H1 (cell line): Measurements from ENCODE around the gene KRT27. TPM values are rescaled to one million over a fixed set of nuclear protein-coding genes. Genes with fewer than 3 reads are reported as not detected.

ENCODE experiments used
- CHD2 ChIP-seq: IDR thresholded peaks from 2 replicates; pipeline ENCODE4 v1.6.1; 2012; ENCODE audit warnings: low read length, improper control_type of control experiment
- CREB1 ChIP-seq: IDR thresholded peaks from 2 replicates; pipeline ENCODE4 v1.6.1; 2012; ENCODE audit warnings: inconsistent platforms
- JUND ChIP-seq: IDR thresholded peaks from 2 replicates; pipeline ENCODE4 v1.6.1; 2011; ENCODE audit warnings: mild to moderate bottlenecking, improper control_type of control experiment, low read length
- POLR2AphosphoS5 ChIP-seq: IDR thresholded peaks from 2 replicates; pipeline ENCODE4 v1.6.1; 2011; ENCODE audit warnings: low read depth, low read length
- SIRT6 ChIP-seq: IDR thresholded peaks from one replicate; pipeline ENCODE4 v1.7.1; 2012; ENCODE audit warnings: low read length, inconsistent platforms
- SP4 ChIP-seq: IDR thresholded peaks from 2 replicates; pipeline ENCODE4 v1.6.1; 2012; ENCODE audit warnings: low read length, inconsistent platforms
- polyA plus RNA-seq, 7 experiments: library from polyadenylated mRNA; depleted of rRNA in 3 of 7; stranded (reverse) in 5 of 7; unstranded in 2 of 7; fragments of >200 nt in 5 of 7; fragments of 200-250 nt in 2 of 7; gene quantifications; 1 replicate in 5 of 7; 2 replicates in 1 of 7; 4 replicates in 1 of 7; pipeline versions ENCODE4 v1.2.1 to v1.2.3, GENCODE V29; 2011 to 2013; ENCODE audit warnings: missing spikeins in 2 of 7, mixed read lengths in 2 of 7
- total RNA-seq: library from RNA; stranded (reverse); fragmentation: NEBNext Ultra II Directional; extraction: Animal tissue kit (Norgen Biotek cat#: 25700); gene quantifications from 2 replicates; pipeline ENCODE4 v1.2.1, GENCODE V29; 2021
- TF ChIP-seq, protein P1 (sequence below): fragments of 300-600 bp; sonication (generic); IDR thresholded peaks from 2 replicates; pipeline ENCODE4 v1.7.1; 2012; ENCODE audit warnings: low read length, moderate library complexity, mild to moderate bottlenecking, inconsistent platforms; ENCODE audit not compliant: insufficient replicate concordance

The KRT27 gene
- total and polyA plus RNA-seq, 2 of the 8 experiments (the other 6 are each of a cell fraction or from before 2014, with no cell fraction given), result not detected

DNA sequence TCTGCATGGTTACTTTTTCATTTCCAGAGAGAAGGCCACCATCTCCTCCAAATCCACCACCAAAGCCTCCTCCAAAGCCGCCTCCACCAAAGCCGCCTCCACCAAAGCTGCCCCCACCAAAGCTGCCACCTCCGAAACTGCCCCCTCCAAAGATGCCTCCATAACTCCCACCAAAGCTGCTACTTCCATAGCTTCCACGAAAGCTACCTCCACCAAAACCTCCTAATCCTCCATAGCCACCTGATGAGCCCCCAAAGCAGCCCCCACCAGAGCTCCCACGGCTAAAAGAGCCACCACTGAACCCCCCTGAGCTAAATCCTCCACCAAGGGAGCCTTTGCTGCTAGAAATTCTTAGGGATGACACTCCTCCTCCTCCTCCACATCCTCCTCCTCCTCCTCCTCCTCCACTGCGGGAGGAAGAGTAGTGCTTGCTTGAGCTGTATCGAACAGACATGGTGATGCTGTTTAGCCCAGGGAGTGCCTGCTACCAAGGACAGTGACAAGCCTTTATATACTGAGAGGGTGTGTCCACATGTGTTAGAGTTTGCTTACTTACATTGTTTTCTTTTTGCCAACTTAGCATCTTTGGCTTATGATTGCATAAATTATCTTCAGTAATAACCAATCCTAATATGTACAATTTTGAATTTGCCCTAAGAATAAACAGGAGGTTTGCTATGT, 39.9 kb upstream of the KRT27 start, which contains the start of gene KRT10 (continued):
- TF ChIP-seq POLR2AphosphoS5, result no peak
- TF ChIP-seq CREB1, result no peak
- no peak for TF ChIP-seq JUND
- no peak for TF ChIP-seq CHD2
- TF ChIP-seq, protein P1, sequence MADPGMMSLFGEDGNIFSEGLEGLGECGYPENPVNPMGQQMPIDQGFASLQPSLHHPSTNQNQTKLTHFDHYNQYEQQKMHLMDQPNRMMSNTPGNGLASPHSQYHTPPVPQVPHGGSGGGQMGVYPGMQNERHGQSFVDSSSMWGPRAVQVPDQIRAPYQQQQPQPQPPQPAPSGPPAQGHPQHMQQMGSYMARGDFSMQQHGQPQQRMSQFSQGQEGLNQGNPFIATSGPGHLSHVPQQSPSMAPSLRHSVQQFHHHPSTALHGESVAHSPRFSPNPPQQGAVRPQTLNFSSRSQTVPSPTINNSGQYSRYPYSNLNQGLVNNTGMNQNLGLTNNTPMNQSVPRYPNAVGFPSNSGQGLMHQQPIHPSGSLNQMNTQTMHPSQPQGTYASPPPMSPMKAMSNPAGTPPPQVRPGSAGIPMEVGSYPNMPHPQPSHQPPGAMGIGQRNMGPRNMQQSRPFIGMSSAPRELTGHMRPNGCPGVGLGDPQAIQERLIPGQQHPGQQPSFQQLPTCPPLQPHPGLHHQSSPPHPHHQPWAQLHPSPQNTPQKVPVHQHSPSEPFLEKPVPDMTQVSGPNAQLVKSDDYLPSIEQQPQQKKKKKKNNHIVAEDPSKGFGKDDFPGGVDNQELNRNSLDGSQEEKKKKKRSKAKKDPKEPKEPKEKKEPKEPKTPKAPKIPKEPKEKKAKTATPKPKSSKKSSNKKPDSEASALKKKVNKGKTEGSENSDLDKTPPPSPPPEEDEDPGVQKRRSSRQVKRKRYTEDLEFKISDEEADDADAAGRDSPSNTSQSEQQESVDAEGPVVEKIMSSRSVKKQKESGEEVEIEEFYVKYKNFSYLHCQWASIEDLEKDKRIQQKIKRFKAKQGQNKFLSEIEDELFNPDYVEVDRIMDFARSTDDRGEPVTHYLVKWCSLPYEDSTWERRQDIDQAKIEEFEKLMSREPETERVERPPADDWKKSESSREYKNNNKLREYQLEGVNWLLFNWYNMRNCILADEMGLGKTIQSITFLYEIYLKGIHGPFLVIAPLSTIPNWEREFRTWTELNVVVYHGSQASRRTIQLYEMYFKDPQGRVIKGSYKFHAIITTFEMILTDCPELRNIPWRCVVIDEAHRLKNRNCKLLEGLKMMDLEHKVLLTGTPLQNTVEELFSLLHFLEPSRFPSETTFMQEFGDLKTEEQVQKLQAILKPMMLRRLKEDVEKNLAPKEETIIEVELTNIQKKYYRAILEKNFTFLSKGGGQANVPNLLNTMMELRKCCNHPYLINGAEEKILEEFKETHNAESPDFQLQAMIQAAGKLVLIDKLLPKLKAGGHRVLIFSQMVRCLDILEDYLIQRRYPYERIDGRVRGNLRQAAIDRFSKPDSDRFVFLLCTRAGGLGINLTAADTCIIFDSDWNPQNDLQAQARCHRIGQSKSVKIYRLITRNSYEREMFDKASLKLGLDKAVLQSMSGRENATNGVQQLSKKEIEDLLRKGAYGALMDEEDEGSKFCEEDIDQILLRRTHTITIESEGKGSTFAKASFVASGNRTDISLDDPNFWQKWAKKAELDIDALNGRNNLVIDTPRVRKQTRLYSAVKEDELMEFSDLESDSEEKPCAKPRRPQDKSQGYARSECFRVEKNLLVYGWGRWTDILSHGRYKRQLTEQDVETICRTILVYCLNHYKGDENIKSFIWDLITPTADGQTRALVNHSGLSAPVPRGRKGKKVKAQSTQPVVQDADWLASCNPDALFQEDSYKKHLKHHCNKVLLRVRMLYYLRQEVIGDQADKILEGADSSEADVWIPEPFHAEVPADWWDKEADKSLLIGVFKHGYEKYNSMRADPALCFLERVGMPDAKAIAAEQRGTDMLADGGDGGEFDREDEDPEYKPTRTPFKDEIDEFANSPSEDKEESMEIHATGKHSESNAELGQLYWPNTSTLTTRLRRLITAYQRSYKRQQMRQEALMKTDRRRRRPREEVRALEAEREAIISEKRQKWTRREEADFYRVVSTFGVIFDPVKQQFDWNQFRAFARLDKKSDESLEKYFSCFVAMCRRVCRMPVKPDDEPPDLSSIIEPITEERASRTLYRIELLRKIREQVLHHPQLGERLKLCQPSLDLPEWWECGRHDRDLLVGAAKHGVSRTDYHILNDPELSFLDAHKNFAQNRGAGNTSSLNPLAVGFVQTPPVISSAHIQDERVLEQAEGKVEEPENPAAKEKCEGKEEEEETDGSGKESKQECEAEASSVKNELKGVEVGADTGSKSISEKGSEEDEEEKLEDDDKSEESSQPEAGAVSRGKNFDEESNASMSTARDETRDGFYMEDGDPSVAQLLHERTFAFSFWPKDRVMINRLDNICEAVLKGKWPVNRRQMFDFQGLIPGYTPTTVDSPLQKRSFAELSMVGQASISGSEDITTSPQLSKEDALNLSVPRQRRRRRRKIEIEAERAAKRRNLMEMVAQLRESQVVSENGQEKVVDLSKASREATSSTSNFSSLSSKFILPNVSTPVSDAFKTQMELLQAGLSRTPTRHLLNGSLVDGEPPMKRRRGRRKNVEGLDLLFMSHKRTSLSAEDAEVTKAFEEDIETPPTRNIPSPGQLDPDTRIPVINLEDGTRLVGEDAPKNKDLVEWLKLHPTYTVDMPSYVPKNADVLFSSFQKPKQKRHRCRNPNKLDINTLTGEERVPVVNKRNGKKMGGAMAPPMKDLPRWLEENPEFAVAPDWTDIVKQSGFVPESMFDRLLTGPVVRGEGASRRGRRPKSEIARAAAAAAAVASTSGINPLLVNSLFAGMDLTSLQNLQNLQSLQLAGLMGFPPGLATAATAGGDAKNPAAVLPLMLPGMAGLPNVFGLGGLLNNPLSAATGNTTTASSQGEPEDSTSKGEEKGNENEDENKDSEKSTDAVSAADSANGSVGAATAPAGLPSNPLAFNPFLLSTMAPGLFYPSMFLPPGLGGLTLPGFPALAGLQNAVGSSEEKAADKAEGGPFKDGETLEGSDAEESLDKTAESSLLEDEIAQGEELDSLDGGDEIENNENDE, result no peak
- no peak for TF ChIP-seq SIRT6
- TF ChIP-seq SP4, result no peak
